Liver (tissue), 9 donors: ENCODE data around the gene DDB1. TPM values are rescaled to one million over a fixed set of nuclear protein-coding genes. Genes with fewer than 3 reads are reported as not detected.

Experiments
- DNase-seq: peaks from one replicate; pipeline ENCODE4 v3.0.0-alpha.2; 2017; ENCODE audit warnings: low spot score
- H3K27ac ChIP-seq, 2 donors: one replicate each; pipeline ENCODE4 v1.7.0; 2013; ENCODE audit warnings: inconsistent platforms in 2 of 2, low read length in 2 of 2, control low read depth in 1 of 2, low read depth in 1 of 2, mild to moderate bottlenecking in 1 of 2
- H3K27me3 ChIP-seq, 4 donors: one replicate each; pipeline versions ENCODE4 v1.6.1 to v1.7.0; 2013; ENCODE audit warnings: low read length in 3 of 4, inconsistent platforms in 1 of 4, mild to moderate bottlenecking in 1 of 4, moderate library complexity in 1 of 4; ENCODE audit not compliant: control insufficient read depth in 4 of 4, insufficient read depth in 4 of 4
- H3K36me3 ChIP-seq, 4 donors: one replicate each; pipeline versions ENCODE4 v1.6.1 to v1.7.0; 2013; ENCODE audit warnings: low read length in 3 of 4, mild to moderate bottlenecking in 3 of 4, low read depth in 1 of 4, moderate library complexity in 1 of 4; ENCODE audit not compliant: control insufficient read depth in 4 of 4, insufficient read depth in 3 of 4
- H3K4me1 ChIP-seq, 4 donors: one replicate each; pipeline versions ENCODE4 v1.6.1 to v1.7.0; 2013; ENCODE audit warnings: low read length in 3 of 4, mild to moderate bottlenecking in 3 of 4, moderate library complexity in 1 of 4; ENCODE audit not compliant: control insufficient read depth in 4 of 4, insufficient read depth in 4 of 4
- H3K4me3 ChIP-seq, 3 donors: one replicate each; pipeline versions ENCODE4 v1.6.1 to v1.7.0; 2013; ENCODE audit warnings: low read length in 3 of 3, control low read depth in 1 of 3, low read depth in 1 of 3, mild to moderate bottlenecking in 1 of 3
- H3K9ac ChIP-seq, 2 donors: one replicate each; pipeline ENCODE4 v1.7.0; 2013; ENCODE audit warnings: low read length in 2 of 2, mild to moderate bottlenecking in 2 of 2, moderate library complexity in 2 of 2, control low read depth in 1 of 2, low read depth in 1 of 2
- H3K9me3 ChIP-seq, 4 donors: one replicate each; pipeline versions ENCODE4 v1.6.1 to v1.7.0; 2013; ENCODE audit warnings: low read length in 3 of 4; ENCODE audit not compliant: control insufficient read depth in 4 of 4
- ATF3 ChIP-seq: IDR thresholded peaks from 2 replicates; pipeline ENCODE4 v1.6.1; 2016; ENCODE audit warnings: antibody characterized with exemption
- CTCF ChIP-seq: fragments of 150-350 bp; IDR thresholded peaks from 2 replicates; pipeline ENCODE4 v1.5.1; 2017; ENCODE audit warnings: improper control_type of control experiment, low read depth, low read length; ENCODE audit not compliant: missing input control
- EGR1 ChIP-seq, 2 donors: IDR thresholded peaks; 2 replicates each; pipeline ENCODE4 v1.6.1; 2016 to 2018; ENCODE audit warnings: antibody characterized with exemption in 2 of 2, low read depth in 2 of 2
- FOXA1 ChIP-seq: IDR thresholded peaks from 2 replicates; pipeline ENCODE4 v1.6.1; 2016; ENCODE audit warnings: antibody characterized with exemption
- FOXA2 ChIP-seq: IDR thresholded peaks from 2 replicates; pipeline ENCODE4 v1.6.1; 2016; ENCODE audit warnings: antibody characterized with exemption
- GABPA ChIP-seq, 2 donors: IDR thresholded peaks in 1 of 2; conservative IDR thresholded peaks in 1 of 2; 2 replicates each; pipeline ENCODE4 v1.6.1; 2016; ENCODE audit warnings: antibody characterized with exemption in 2 of 2, mild to moderate bottlenecking in 1 of 2, moderate library complexity in 1 of 2
- HNF4A ChIP-seq, 2 donors: conservative IDR thresholded peaks; 2 replicates each; pipeline ENCODE4 v1.6.1; 2016; ENCODE audit warnings: antibody characterized with exemption in 2 of 2, mild to moderate bottlenecking in 2 of 2
- HNF4G ChIP-seq: IDR thresholded peaks from 2 replicates; pipeline ENCODE4 v1.6.1; 2016; ENCODE audit warnings: antibody characterized with exemption
- JUND ChIP-seq, 2 donors: IDR thresholded peaks; 2 replicates each; pipeline ENCODE4 v1.6.1; 2016; ENCODE audit warnings: antibody characterized with exemption in 2 of 2
- NR2F2 ChIP-seq: IDR thresholded peaks from 2 replicates; pipeline ENCODE4 v1.6.1; 2016; ENCODE audit warnings: antibody characterized with exemption
- RAD21 ChIP-seq, 2 donors: IDR thresholded peaks; 2 replicates each; pipeline ENCODE4 v1.6.1; 2016; ENCODE audit warnings: antibody characterized with exemption in 2 of 2, mild to moderate bottlenecking in 2 of 2
- REST ChIP-seq: IDR thresholded peaks from 2 replicates; pipeline ENCODE4 v1.6.1; 2016; ENCODE audit warnings: antibody characterized with exemption, mild to moderate bottlenecking
- RXRA ChIP-seq, 2 donors: IDR thresholded peaks; 2 replicates each; pipeline ENCODE4 v1.6.1; 2017 to 2018; ENCODE audit warnings: antibody characterized with exemption in 2 of 2, mild to moderate bottlenecking in 1 of 2
- SP1 ChIP-seq: IDR thresholded peaks from 2 replicates; pipeline ENCODE4 v1.6.1; 2018; ENCODE audit warnings: antibody characterized with exemption, mild to moderate bottlenecking
- TAF1 ChIP-seq: conservative IDR thresholded peaks from 2 replicates; pipeline ENCODE4 v1.6.1; 2016; ENCODE audit warnings: antibody characterized with exemption, mild to moderate bottlenecking
- YY1 ChIP-seq: IDR thresholded peaks from 2 replicates; pipeline ENCODE4 v1.6.1; 2016; ENCODE audit warnings: antibody characterized with exemption, mild to moderate bottlenecking
- WGBS: extraction: QIAGEN DNeasy Blood & Tissue Kit; methylation state at CpG from one replicate; pipeline ENCODE4 v1.1.7; 2013; 5-methylcytosine and 5-hydroxymethylcytosine counted together
- polyA plus RNA-seq, 2 donors: library from polyadenylated mRNA; stranded (reverse) in 1 of 2; unstranded in 1 of 2; fragments of 200-250 nt in 1 of 2; fragments of >200 nt in 1 of 2; fragmentation: Nextera tagmentation in 1 of 2; extraction: Ambion mirVana in 1 of 2; gene quantifications; one replicate each; pipeline versions ENCODE4 v1.2.1 to v1.2.3, GENCODE V29; 2013 to 2015
- total RNA-seq, 2 donors: library from RNA; depleted of rRNA; stranded (reverse); fragments of >200 nt; gene quantifications; one replicate each; pipeline ENCODE4 v1.2.3, GENCODE V29; 2014
- TF ChIP-seq, protein P1 (sequence below): IDR thresholded peaks from 2 replicates; pipeline ENCODE4 v1.6.1; 2016; ENCODE audit warnings: antibody characterized with exemption
- TF ChIP-seq, protein P2 (sequence below): IDR thresholded peaks from 2 replicates; pipeline ENCODE4 v1.6.1; 2016; ENCODE audit warnings: antibody characterized with exemption
- donor health status: healthy.
- donor health status: healthy.
- donor health status: healthy.
- donor health status: healthy.
- donor health status: healthy.

DDB1 gene
- total and polyA plus RNA-seq, 4 donors, result 37.5 to 146 (median 88.9) TPM

GRCh38 chr11:61272731-61273130 lies 60.2 kb downstream of the DDB1 start:
- Histone ChIP-seq H3K27ac (no peak overlapping the region), H3K4me3 (no peak overlapping the region), H3K4me1 (peaks cover 0 to 1% (median under 1%) of the 10 kb centered on the region in 4 donors), H3K27me3 (no peaks in the 10 kb centered on the region), H3K36me3 (no peaks in the 10 kb centered on the region), H3K9ac (no peak overlapping the region), H3K9me3 (no peaks in the 10 kb centered on the region)
- no peak for TF ChIP-seq FOXA2
- no peak for TF ChIP-seq JUND (IDR thresholded peaks at IDR 0.05)
- TF ChIP-seq, protein P1, sequence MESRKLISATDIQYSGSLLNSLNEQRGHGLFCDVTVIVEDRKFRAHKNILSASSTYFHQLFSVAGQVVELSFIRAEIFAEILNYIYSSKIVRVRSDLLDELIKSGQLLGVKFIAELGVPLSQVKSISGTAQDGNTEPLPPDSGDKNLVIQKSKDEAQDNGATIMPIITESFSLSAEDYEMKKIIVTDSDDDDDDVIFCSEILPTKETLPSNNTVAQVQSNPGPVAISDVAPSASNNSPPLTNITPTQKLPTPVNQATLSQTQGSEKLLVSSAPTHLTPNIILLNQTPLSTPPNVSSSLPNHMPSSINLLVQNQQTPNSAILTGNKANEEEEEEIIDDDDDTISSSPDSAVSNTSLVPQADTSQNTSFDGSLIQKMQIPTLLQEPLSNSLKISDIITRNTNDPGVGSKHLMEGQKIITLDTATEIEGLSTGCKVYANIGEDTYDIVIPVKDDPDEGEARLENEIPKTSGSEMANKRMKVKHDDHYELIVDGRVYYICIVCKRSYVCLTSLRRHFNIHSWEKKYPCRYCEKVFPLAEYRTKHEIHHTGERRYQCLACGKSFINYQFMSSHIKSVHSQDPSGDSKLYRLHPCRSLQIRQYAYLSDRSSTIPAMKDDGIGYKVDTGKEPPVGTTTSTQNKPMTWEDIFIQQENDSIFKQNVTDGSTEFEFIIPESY, result no peak
- no peak for TF ChIP-seq FOXA1
- no peak for TF ChIP-seq SP1
- TF ChIP-seq CTCF, result no peak
- no peak for TF ChIP-seq HNF4G
- TF ChIP-seq, protein P2, sequence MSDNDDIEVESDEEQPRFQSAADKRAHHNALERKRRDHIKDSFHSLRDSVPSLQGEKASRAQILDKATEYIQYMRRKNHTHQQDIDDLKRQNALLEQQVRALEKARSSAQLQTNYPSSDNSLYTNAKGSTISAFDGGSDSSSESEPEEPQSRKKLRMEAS, result no peak
- TF ChIP-seq TAF1, result no peak
- TF ChIP-seq GABPA (IDR thresholded peaks at IDR 0.05 in 1 of 2, conservative IDR thresholded peaks at IDR 0.05 in 1 of 2), result no peak
- TF ChIP-seq EGR1 (IDR thresholded peaks at IDR 0.05; ENCODE audit: low read depth in 2 of 2), result no peak
- no peak for TF ChIP-seq REST
- no peak for TF ChIP-seq RXRA (IDR thresholded peaks at IDR 0.05)
- TF ChIP-seq NR2F2, result no peak
- no peak for TF ChIP-seq HNF4A (conservative IDR thresholded peaks at IDR 0.05)
- no peak for TF ChIP-seq YY1
- TF ChIP-seq RAD21 (IDR thresholded peaks at IDR 0.05), result no peak
- TF ChIP-seq ATF3, result no peak
- no peak for DNase-seq
- 94% methylated on average over 3 of the region's 3 CpGs for whole genome bisulfite sequencing
